ENCODE measurements around the gene CSH1. TPM values are rescaled to one million over a fixed set of nuclear protein-coding genes. Genes with fewer than 3 reads are reported as not detected.

CSH1 gene
- total and polyA plus RNA-seq, 2 donors (not counting 3 experiments of a cell fraction or from before 2014, with no cell fraction given): not detected

GRCh38 chr17:63855185-63855584 is 41.2 kb downstream of the CSH1 start:
- dilution Hi-C loops (cut with MboI; ENCODE audit: extremely low pct_ligation_motif_present, low sequenced_read_pairs) (no loop called here), intact Hi-C loops (cut with micrococcal nuclease) (no loop called here)
- no peaks in the 10 kb centered on the region for H3K79me2 ChIP-seq (ENCODE audit: control insufficient read depth, insufficient read depth, low read length)
- no peak overlapping the region for H3K4me3 ChIP-seq (replicated peaks in 1 of 3; ENCODE audit: insufficient read depth in 1 of 3, low read depth in 1 of 3, low read length in 3 of 3)
- BruUV-seq (replicated peaks): no TSS peak
- TF ChIP-seq, protein P1, sequence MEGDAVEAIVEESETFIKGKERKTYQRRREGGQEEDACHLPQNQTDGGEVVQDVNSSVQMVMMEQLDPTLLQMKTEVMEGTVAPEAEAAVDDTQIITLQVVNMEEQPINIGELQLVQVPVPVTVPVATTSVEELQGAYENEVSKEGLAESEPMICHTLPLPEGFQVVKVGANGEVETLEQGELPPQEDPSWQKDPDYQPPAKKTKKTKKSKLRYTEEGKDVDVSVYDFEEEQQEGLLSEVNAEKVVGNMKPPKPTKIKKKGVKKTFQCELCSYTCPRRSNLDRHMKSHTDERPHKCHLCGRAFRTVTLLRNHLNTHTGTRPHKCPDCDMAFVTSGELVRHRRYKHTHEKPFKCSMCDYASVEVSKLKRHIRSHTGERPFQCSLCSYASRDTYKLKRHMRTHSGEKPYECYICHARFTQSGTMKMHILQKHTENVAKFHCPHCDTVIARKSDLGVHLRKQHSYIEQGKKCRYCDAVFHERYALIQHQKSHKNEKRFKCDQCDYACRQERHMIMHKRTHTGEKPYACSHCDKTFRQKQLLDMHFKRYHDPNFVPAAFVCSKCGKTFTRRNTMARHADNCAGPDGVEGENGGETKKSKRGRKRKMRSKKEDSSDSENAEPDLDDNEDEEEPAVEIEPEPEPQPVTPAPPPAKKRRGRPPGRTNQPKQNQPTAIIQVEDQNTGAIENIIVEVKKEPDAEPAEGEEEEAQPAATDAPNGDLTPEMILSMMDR (IDR thresholded peaks at IDR 0.05; ENCODE audit: extremely low read depth in 1 of 2, insufficient read depth in 1 of 2, low read depth in 1 of 2, low read length in 2 of 2): no peak
- TF ChIP-seq FOS (IDR thresholded peaks at IDR 0.05; ENCODE audit: borderline replicate concordance, insufficient read depth, low read length): no peak
- TF ChIP-seq, protein P2, sequence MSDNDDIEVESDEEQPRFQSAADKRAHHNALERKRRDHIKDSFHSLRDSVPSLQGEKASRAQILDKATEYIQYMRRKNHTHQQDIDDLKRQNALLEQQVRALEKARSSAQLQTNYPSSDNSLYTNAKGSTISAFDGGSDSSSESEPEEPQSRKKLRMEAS (IDR thresholded peaks at IDR 0.05; ENCODE audit: insufficient read depth, insufficient read length): no peak
- no peak for TF ChIP-seq GATA2 (IDR thresholded peaks at IDR 0.05; ENCODE audit: insufficient read depth, insufficient read length, low read depth, low read length)
- TF ChIP-seq POLR2AphosphoS5 (IDR thresholded peaks at IDR 0.05; ENCODE audit: insufficient read depth, low read depth, low read length): no peak
- no peak for TF ChIP-seq MYC (IDR thresholded peaks at IDR 0.05; ENCODE audit: low read depth, low read length)
- TF ChIP-seq EZH2 (IDR thresholded peaks at IDR 0.05; ENCODE audit: borderline replicate concordance, low read depth, low read length, severe bottlenecking): no peak
- no peak overlapping the region for H3K9ac ChIP-seq (replicated peaks; ENCODE audit: extremely low read depth, insufficient read depth, low read length)
- H3K27ac ChIP-seq (ENCODE audit: insufficient read depth, low read depth, low read length): no peak overlapping the region
- H3K9me1 ChIP-seq (replicated peaks; ENCODE audit: control insufficient read depth, extremely low read depth, insufficient read depth, low read length): no peaks in the 10 kb centered on the region
- FAIRE-seq: no peak
- no peak for DNase-seq (ENCODE audit: low read depth, low spot score)
- ChIA-PET POLR2A (no interaction called here), CTCF (interaction anchor here (0.8 to 0.9 kb wide), 2 partner anchors 11 to 14 kb away, joined by 3 read pairs; no protein-coding TSS in a partner anchor)
- no peak overlapping the region for H2AFZ ChIP-seq (ENCODE audit: low read depth, low read length)
- H3K27me3 ChIP-seq (ENCODE audit: control insufficient read depth in 2 of 2, insufficient read depth in 2 of 2, low read length in 2 of 2): peaks cover 6 to 15% of the 10 kb centered on the region in 2 experiments
- H3K36me3 ChIP-seq (ENCODE audit: control insufficient read depth in 2 of 2, extremely low read depth in 1 of 2, insufficient read depth in 2 of 2, low read length in 2 of 2): no peaks in the 10 kb centered on the region
- no peaks in the 10 kb centered on the region for H4K20me1 ChIP-seq (replicated peaks; ENCODE audit: control insufficient read depth, extremely low read depth, insufficient read depth, low read length)
- H3K4me2 ChIP-seq (ENCODE audit: insufficient read depth, low read length): no peak overlapping the region
- H3K4me1 ChIP-seq (ENCODE audit: control insufficient read depth, extremely low read depth, insufficient read depth, low read length): no peaks in the 10 kb centered on the region
- no peaks in the 10 kb centered on the region for H3K9me3 ChIP-seq (replicated peaks; ENCODE audit: control insufficient read depth, insufficient read depth, low read length)
